LoVo (cell line): Measurements from ENCODE around the gene DCLK2.
A peak's percentile ranks its signal among the peaks of the same experiment; 100 is the strongest.

Source experiments
- DNase-seq: peaks from one replicate; pipeline ENCODE4 v3.0.0-alpha.2; 2016; ENCODE audit warnings: low spot score

The DCLK2 gene

GRCh38 chr4:150240011-150240410, 161.8 kb downstream of the DCLK2 start:
- DNase-seq, result no peak

- peak; percentile 11 for DNase-seq
These were observed 164.7 kb downstream of the DCLK2 start for GRCh38 chr4:150242820-150243458.

- no peak for DNase-seq
These were observed 165.7 kb downstream of the DCLK2 start for GRCh38 chr4:150243932-150244331.

- DNase-seq, result peak; percentile 58
These were observed 166.4 kb downstream of the DCLK2 start for GRCh38 chr4:150244600-150244999.

GRCh38 chr4:150247184-150247583, 168.9 kb downstream of the DCLK2 start:
- no peak for DNase-seq

GRCh38 chr4:150248181-150248580, 169.9 kb downstream of the DCLK2 start:
- DNase-seq, result no peak

GRCh38 chr4:150250293-150250997, 172.2 kb downstream of the DCLK2 start:
- no peak for DNase-seq

- no peak for DNase-seq
These were observed 172.9 kb downstream of the DCLK2 start for GRCh38 chr4:150250998-150251651.

GRCh38 chr4:150251752-150252190, 173.5 kb downstream of the DCLK2 start:
- DNase-seq, result no peak

- DNase-seq, result no peak
These were observed 174.1 kb downstream of the DCLK2 start for GRCh38 chr4:150252306-150252705.

- DNase-seq, result no peak
These were observed 174.5 kb downstream of the DCLK2 start for GRCh38 chr4:150252741-150253140.

GRCh38 chr4:150253416-150253815, 175.2 kb downstream of the DCLK2 start:
- no peak for DNase-seq

GRCh38 chr4:150253965-150254630, 175.9 kb downstream of the DCLK2 start:
- DNase-seq, result no peak

- no peak for DNase-seq
These were observed 177.5 kb downstream of the DCLK2 start for GRCh38 chr4:150255610-150256224.

- no peak for DNase-seq
These were observed 178.0 kb downstream of the DCLK2 start for GRCh38 chr4:150256225-150256620.

GRCh38 chr4:150256841-150257730, 178.8 kb downstream of the DCLK2 start:
- DNase-seq, result peak; percentile 70

- no peak for DNase-seq
These were observed 180.3 kb downstream of the DCLK2 start for GRCh38 chr4:150258569-150258968.

- no peak for DNase-seq
These were observed 181.8 kb downstream of the DCLK2 start for GRCh38 chr4:150259861-150260567.

GRCh38 chr4:150261571-150261970, 183.3 kb downstream of the DCLK2 start:
- DNase-seq, result no peak

- DNase-seq, result no peak
These were observed 184.4 kb downstream of the DCLK2 start for GRCh38 chr4:150262611-150263010.
